ENCODE data around the gene KY.

DNA sequence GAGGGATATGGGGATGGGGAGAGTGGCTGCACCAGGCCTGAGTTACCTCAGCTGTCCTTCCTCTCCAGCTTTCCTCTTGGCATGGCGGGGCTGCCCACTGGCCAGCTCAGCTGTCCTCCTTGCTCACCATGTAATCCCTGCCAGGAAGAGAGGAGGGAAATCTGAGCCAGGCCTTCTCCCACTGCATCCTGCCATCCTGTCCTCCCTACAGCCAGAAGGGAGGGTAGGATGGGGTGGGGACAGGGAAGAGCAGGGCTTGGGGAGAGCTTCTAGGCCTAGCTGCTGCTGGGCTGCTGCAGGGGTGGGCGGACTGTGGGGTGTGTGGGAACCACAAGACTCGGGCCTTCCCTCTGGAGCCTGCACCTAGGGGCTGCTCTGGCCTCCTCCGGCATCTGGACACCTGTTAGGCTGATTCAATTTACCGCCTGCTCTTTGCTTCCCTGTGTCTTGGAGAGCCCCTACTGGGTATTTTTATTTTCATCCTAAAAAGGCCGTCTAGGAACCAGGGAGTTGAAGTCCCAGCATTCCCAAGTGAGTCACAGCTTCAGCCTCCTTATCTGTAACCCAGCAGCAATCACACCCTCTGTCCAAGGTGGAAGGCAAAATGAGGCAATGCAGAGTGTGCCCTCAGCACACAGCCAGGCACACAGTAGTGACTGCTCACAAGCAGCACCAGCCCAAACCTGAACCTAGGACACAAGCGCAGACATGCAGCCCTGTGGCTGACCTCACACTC, 13.1 kb upstream of the KY start:
- TF ChIP-seq, protein P1, sequence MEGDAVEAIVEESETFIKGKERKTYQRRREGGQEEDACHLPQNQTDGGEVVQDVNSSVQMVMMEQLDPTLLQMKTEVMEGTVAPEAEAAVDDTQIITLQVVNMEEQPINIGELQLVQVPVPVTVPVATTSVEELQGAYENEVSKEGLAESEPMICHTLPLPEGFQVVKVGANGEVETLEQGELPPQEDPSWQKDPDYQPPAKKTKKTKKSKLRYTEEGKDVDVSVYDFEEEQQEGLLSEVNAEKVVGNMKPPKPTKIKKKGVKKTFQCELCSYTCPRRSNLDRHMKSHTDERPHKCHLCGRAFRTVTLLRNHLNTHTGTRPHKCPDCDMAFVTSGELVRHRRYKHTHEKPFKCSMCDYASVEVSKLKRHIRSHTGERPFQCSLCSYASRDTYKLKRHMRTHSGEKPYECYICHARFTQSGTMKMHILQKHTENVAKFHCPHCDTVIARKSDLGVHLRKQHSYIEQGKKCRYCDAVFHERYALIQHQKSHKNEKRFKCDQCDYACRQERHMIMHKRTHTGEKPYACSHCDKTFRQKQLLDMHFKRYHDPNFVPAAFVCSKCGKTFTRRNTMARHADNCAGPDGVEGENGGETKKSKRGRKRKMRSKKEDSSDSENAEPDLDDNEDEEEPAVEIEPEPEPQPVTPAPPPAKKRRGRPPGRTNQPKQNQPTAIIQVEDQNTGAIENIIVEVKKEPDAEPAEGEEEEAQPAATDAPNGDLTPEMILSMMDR (conservative IDR thresholded peaks at IDR 0.05; ENCODE audit: low read depth, low read length), result no peak
- no peak for TF ChIP-seq EZH2 (IDR thresholded peaks at IDR 0.05; ENCODE audit: borderline replicate concordance, low read depth, low read length, poor library complexity, severe bottlenecking)
